ENCODE results near the gene WSCD2.

- TF ChIP-seq CTCF (IDR thresholded peaks at IDR 0.05) (no peak), POLR2A (IDR thresholded peaks at IDR 0.05) (no peak)
Measured at GRCh38 chr12:108107293-108107692, 21.8 kb upstream of the WSCD2 start.

Measured in body of pancreas (tissue), 4 donors.